Measurements from ENCODE around the gene TNFRSF4. TPM values are rescaled to one million over a fixed set of nuclear protein-coding genes. Genes with fewer than 3 reads are reported as not detected.

TNFRSF4 gene
- total RNA-seq, 1 donor from 2014 or later: 0.40 TPM

DNA sequence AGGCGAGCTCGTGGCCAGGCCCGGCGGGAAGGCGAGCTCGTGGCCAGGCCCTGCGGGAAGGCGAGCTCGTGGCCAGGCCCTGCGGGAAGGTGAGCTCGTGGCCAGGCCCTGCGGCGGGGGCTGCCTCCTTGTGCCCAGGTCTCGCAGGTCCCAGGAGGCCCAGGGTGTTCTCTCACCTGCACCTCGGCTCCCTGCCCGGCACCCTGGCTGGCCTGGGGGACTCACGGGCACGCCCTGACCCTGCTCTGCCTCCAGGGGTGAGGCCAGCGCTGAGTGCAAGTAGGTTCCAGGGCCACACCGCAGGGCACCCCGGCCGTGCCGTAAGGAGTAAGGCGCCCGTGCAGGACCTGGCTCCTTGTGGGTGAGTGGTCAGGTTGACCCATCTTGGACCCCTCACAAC lies 13.4 kb upstream of the TNFRSF4 start:
- DNase-seq (ENCODE audit: low read depth): no peak
- TF ChIP-seq CTCF (conservative IDR thresholded peaks at IDR 0.05; ENCODE audit: low read depth, low read length): no peak
- no peak overlapping the region for H3K4me3 ChIP-seq (ENCODE audit: low read depth, low read length)

DNA sequence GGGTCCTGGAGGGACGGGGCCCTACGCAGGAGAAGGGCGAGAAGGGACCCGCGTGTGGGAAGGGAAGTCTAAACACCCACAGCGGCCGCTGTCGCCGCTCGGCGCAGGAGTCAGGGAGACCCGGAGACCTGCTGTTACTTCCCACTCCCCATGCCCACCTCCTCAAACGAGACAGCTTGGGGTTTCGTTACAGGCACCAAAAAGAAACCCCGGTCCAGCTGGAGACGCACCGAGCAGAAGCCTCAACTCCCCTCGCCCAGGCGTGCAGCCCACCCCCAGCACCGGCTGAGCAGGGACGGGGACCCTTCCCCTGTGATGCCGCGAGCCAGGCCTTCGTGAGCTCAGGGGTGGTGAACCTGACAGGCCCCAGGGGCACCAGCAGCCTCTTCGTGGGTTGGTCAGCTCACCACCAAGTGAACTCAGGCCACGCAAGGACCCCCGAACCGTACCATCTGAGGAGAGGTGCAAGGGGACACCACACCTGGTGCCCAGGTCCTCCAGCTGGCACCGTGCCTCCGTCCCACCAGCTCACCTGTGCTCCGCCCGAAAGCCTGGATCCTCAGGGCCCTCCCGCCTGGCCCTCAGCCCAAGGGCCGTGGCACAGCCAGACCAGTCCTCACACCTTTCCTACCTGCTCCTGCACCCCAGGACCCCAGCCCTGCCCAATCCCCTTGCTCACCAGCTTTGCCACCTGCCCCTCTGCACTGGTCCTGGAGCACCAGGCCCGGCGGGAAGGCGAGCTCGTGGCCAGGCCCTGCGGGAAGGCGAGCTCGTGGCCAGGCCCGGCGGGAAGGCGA lies 12.8 kb upstream of the TNFRSF4 start:
- no peak for DNase-seq (ENCODE audit: low read depth)
- TF ChIP-seq CTCF (conservative IDR thresholded peaks at IDR 0.05; ENCODE audit: low read depth, low read length): no peak

GRCh38 chr1:1225913-1226312 lies 12.0 kb upstream of the TNFRSF4 start:
- TF ChIP-seq CTCF (conservative IDR thresholded peaks at IDR 0.05; ENCODE audit: low read depth, low read length): no peak
- DNase-seq (ENCODE audit: low read depth): no peak
- no peak overlapping the region for H3K4me3 ChIP-seq (ENCODE audit: low read depth, low read length)

More for the DNA sequence above, 12.8 kb upstream of the TNFRSF4 start:
- H3K4me3 ChIP-seq (ENCODE audit: low read depth, low read length): no peak overlapping the region

- no peak for DNase-seq (ENCODE audit: low read depth)
- TF ChIP-seq CTCF (conservative IDR thresholded peaks at IDR 0.05; ENCODE audit: low read depth, low read length): no peak
- H3K4me3 ChIP-seq (ENCODE audit: low read depth, low read length): no peak overlapping the region
Measured at GRCh38 chr1:1225238-1225845, 11.4 kb upstream of the TNFRSF4 start.

GRCh38 chr1:1223891-1224290 lies 9.9 kb upstream of the TNFRSF4 start:
- TF ChIP-seq CTCF (conservative IDR thresholded peaks at IDR 0.05; ENCODE audit: low read depth, low read length): no peak

GRCh38 chr1:1223321-1223720 lies 9.4 kb upstream of the TNFRSF4 start:
- TF ChIP-seq CTCF (conservative IDR thresholded peaks at IDR 0.05; ENCODE audit: low read depth, low read length): no peak
- no peak for DNase-seq (ENCODE audit: low read depth)
- no peak overlapping the region for H3K4me3 ChIP-seq (ENCODE audit: low read depth, low read length)

More at GRCh38 chr1:1223891-1224290, 9.9 kb upstream of the TNFRSF4 start:
- no peak for DNase-seq (ENCODE audit: low read depth)
- no peak overlapping the region for H3K4me3 ChIP-seq (ENCODE audit: low read depth, low read length)

Measured in epithelial cell of proximal tubule (primary cell).